Endothelial cell of umbilical vein (primary cell): ENCODE data around the gene RPGR.

Experiments
- EZH2 ChIP-seq: IDR thresholded peaks from 2 replicates; pipeline ENCODE4 v1.6.1; 2012; ENCODE audit warnings: borderline replicate concordance, low read depth, mild to moderate bottlenecking, moderate library complexity, low read length, inconsistent platforms; ENCODE audit not compliant: severe bottlenecking
- FOS ChIP-seq: IDR thresholded peaks from 2 replicates; pipeline ENCODE4 v1.6.1; 2011; ENCODE audit warnings: mild to moderate bottlenecking, low read length, moderate library complexity, borderline replicate concordance; ENCODE audit not compliant: insufficient read depth
- MYC ChIP-seq: IDR thresholded peaks from one replicate; pipeline ENCODE4 v1.6.1; 2011; ENCODE audit warnings: mild to moderate bottlenecking, low read depth, low read length
- POLR2A ChIP-seq: IDR thresholded peaks from 2 replicates; pipeline ENCODE4 v1.6.1; 2012; ENCODE audit warnings: low read depth, mild to moderate bottlenecking, control low read depth, low read length
- POLR2AphosphoS5 ChIP-seq: IDR thresholded peaks from 2 replicates; pipeline ENCODE4 v1.6.1; 2012; ENCODE audit warnings: low read depth, mild to moderate bottlenecking, control low read depth, low read length, moderate library complexity; ENCODE audit not compliant: insufficient read depth
- TF ChIP-seq, protein P1 (sequence below), 2 donors: IDR thresholded peaks; 1 replicate in 1 of 2; 2 replicates in 1 of 2; pipeline ENCODE4 v1.5.1; 2011; ENCODE audit warnings: low read length in 2 of 2, mild to moderate bottlenecking in 2 of 2, moderate library complexity in 2 of 2, control low read depth in 1 of 2, inconsistent platforms in 1 of 2, low read depth in 1 of 2; ENCODE audit not compliant: insufficient read depth in 1 of 2; ENCODE audit errors: extremely low read depth in 1 of 2
- TF ChIP-seq, protein P2 (sequence below): IDR thresholded peaks from 2 replicates; pipeline ENCODE4 v1.6.1; 2011; ENCODE audit not compliant: insufficient read depth, insufficient read length

DNA sequence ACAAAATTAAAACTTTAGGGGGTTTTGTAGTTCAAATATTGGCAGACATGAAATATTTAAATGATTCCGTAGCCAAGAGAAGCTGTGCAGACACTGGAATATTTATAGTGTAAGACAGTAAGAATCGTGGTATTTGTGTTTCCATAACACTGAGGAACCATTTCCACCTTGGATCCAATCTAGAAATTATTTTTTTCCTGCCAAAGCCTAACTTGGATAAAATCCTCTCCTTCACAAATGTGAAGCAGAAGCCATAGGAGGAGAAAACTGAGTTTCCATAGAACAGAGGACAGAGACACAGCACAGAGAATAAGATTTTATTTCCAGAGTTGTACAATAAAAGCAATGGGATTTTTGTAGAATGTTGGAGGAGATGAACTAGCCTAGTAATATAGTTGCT is 86.8 kb downstream of the RPGR start:
- TF ChIP-seq POLR2AphosphoS5, result no peak
- no peak for TF ChIP-seq POLR2A
- TF ChIP-seq, protein P1, sequence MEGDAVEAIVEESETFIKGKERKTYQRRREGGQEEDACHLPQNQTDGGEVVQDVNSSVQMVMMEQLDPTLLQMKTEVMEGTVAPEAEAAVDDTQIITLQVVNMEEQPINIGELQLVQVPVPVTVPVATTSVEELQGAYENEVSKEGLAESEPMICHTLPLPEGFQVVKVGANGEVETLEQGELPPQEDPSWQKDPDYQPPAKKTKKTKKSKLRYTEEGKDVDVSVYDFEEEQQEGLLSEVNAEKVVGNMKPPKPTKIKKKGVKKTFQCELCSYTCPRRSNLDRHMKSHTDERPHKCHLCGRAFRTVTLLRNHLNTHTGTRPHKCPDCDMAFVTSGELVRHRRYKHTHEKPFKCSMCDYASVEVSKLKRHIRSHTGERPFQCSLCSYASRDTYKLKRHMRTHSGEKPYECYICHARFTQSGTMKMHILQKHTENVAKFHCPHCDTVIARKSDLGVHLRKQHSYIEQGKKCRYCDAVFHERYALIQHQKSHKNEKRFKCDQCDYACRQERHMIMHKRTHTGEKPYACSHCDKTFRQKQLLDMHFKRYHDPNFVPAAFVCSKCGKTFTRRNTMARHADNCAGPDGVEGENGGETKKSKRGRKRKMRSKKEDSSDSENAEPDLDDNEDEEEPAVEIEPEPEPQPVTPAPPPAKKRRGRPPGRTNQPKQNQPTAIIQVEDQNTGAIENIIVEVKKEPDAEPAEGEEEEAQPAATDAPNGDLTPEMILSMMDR (IDR thresholded peaks at IDR 0.05; ENCODE audit: extremely low read depth in 1 of 2, insufficient read depth in 1 of 2, low read depth in 1 of 2, low read length in 2 of 2), result no peak
- no peak for TF ChIP-seq EZH2
- TF ChIP-seq FOS, result no peak
- TF ChIP-seq, protein P2, sequence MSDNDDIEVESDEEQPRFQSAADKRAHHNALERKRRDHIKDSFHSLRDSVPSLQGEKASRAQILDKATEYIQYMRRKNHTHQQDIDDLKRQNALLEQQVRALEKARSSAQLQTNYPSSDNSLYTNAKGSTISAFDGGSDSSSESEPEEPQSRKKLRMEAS, result no peak
- TF ChIP-seq MYC, result no peak
